GM23338 (cell line): ENCODE data around the gene OPN1SW. TPM values are rescaled to one million over a fixed set of nuclear protein-coding genes. Genes with fewer than 3 reads are reported as not detected.

Experiments used
- ATAC-seq: fragments of 200-7000 bp; cut with Tn5 transposase; 3 replicates; pipeline ENCODE4 v1.9.1; 2020
- DNase-seq: peaks from one replicate; pipeline ENCODE4 v3.0.0-alpha.2; 2015; ENCODE audit warnings: low spot score
- H2AFZ ChIP-seq: fragments of 200-600 bp; sonication (generic); 2 replicates; pipeline ENCODE4 v1.8.0; 2016; ENCODE audit warnings: antibody characterized with exemption, mild to moderate bottlenecking, moderate library complexity
- H3F3A ChIP-seq: fragments of 200-600 bp; sonication (generic); replicated peaks from 2 replicates; pipeline ENCODE4 v1.8.0; 2017; ENCODE audit warnings: antibody characterized with exemption, mixed run types, low read depth
- H3K27ac ChIP-seq: fragments of 200-600 bp; sonication (generic); 2 replicates; pipeline ENCODE4 v1.6.1; 2016; ENCODE audit warnings: low read depth
- H3K27me3 ChIP-seq: fragments of 200-600 bp; sonication (generic); 2 replicates; pipeline ENCODE4 v1.8.0; 2016; ENCODE audit warnings: mild to moderate bottlenecking, mixed run types, moderate library complexity; ENCODE audit not compliant: insufficient read depth
- H3K36me3 ChIP-seq: fragments of 200-600 bp; sonication (generic); 2 replicates; pipeline ENCODE4 v1.8.0; 2016; ENCODE audit warnings: mild to moderate bottlenecking; ENCODE audit not compliant: insufficient read depth
- H3K4me1 ChIP-seq: fragments of 200-600 bp; sonication (generic); 2 replicates; pipeline ENCODE4 v1.8.0; 2016; ENCODE audit warnings: mild to moderate bottlenecking, moderate library complexity; ENCODE audit not compliant: insufficient read depth
- H3K4me2 ChIP-seq: fragments of 200-600 bp; sonication (generic); 2 replicates; pipeline ENCODE4 v1.7.1; 2017; ENCODE audit warnings: mixed run types
- H3K4me3 ChIP-seq: fragments of 200-600 bp; sonication (generic); 2 replicates; pipeline ENCODE4 v1.6.1; 2016; ENCODE audit warnings: mixed run types
- H3K79me2 ChIP-seq: fragments of 200-600 bp; sonication (generic); replicated peaks from 2 replicates; pipeline ENCODE4 v1.8.0; 2017; ENCODE audit warnings: mild to moderate bottlenecking; ENCODE audit not compliant: insufficient read depth
- H3K9me2 ChIP-seq: fragments of 200-600 bp; sonication (generic); 2 replicates; pipeline ENCODE4 v1.8.0; 2017; ENCODE audit not compliant: insufficient read depth
- H4K20me1 ChIP-seq: fragments of 200-600 bp; sonication (generic); replicated peaks from 2 replicates; pipeline ENCODE4 v1.8.0; 2017; ENCODE audit warnings: mild to moderate bottlenecking; ENCODE audit not compliant: insufficient read depth
- H3K27ac Mint-ChIP-seq: 2 replicates; pipeline ENCODE4 v1.8.0; 2020; ENCODE audit warnings: inconsistent platforms, mild to moderate bottlenecking, moderate library complexity, mixed read lengths
- H3K27me3 Mint-ChIP-seq: 3 replicates; pipeline ENCODE4 v1.8.0; 2022; ENCODE audit warnings: low read depth, mild to moderate bottlenecking, moderate library complexity, mixed read lengths, inconsistent platforms; ENCODE audit not compliant: insufficient read depth, poor library complexity
- H3K36me3 Mint-ChIP-seq: 3 replicates; pipeline ENCODE4 v1.8.0; 2021; ENCODE audit warnings: low read depth, mild to moderate bottlenecking, inconsistent platforms, moderate library complexity, mixed read lengths
- H3K4me1 Mint-ChIP-seq: 3 replicates; pipeline ENCODE4 v1.8.0; 2020; ENCODE audit warnings: mild to moderate bottlenecking, inconsistent platforms, mixed read lengths
- H3K4me3 Mint-ChIP-seq: 3 replicates; pipeline ENCODE4 v1.8.0; 2021; ENCODE audit warnings: moderate library complexity, mild to moderate bottlenecking, inconsistent platforms, mixed read lengths
- H3K9me3 Mint-ChIP-seq: 3 replicates; pipeline ENCODE4 v1.8.0; 2020; ENCODE audit warnings: moderate library complexity, mild to moderate bottlenecking, inconsistent platforms, mixed read lengths
- CREB1 ChIP-seq: fragments of 250-450 bp; sonication (Bioruptor Pico); IDR thresholded peaks from 2 replicates; pipeline ENCODE4 v1.5.0; 2020; ENCODE audit warnings: low read depth, mild to moderate bottlenecking, moderate library complexity
- EZH2 ChIP-seq: fragments of 200-600 bp; sonication (generic); IDR thresholded peaks from one replicate; pipeline ENCODE4 v1.8.0; 2017; ENCODE audit warnings: antibody characterized with exemption, mild to moderate bottlenecking, low read depth; ENCODE audit not compliant: unreplicated experiment
- EZH2phosphoT487 ChIP-seq: fragments of 200-600 bp; sonication (generic); IDR thresholded peaks from one replicate; pipeline ENCODE4 v1.8.1; 2018; ENCODE audit warnings: antibody characterized with exemption; ENCODE audit not compliant: unreplicated experiment
- JUNB ChIP-seq: IDR thresholded peaks from one replicate; pipeline ENCODE4 v1.6.1; 2016; ENCODE audit warnings: antibody characterized with exemption; ENCODE audit not compliant: unreplicated experiment
- NANOG ChIP-seq: IDR thresholded peaks from 2 replicates; pipeline ENCODE4 v1.6.1; 2016; ENCODE audit warnings: antibody characterized with exemption, borderline replicate concordance
- POLR2AphosphoS5 ChIP-seq: IDR thresholded peaks from 2 replicates; pipeline ENCODE4 v1.6.1; 2016; ENCODE audit warnings: antibody characterized with exemption, low read depth
- STAT1 ChIP-seq: IDR thresholded peaks from one replicate; pipeline ENCODE4 v1.6.1; 2016; ENCODE audit warnings: antibody characterized with exemption; ENCODE audit not compliant: unreplicated experiment
- ZNF114 ChIP-seq: fragments of 250-450 bp; sonication (Bioruptor Pico); IDR thresholded peaks from 2 replicates; pipeline ENCODE4 v1.5.0; 2020; ENCODE audit warnings: mild to moderate bottlenecking, moderate library complexity
- ZNF331 ChIP-seq: fragments of 250-450 bp; sonication (Bioruptor Pico); IDR thresholded peaks from 2 replicates; pipeline ENCODE4 v1.5.0; 2020; ENCODE audit warnings: low read depth, mild to moderate bottlenecking, moderate library complexity
- polyA plus RNA-seq: library from polyadenylated mRNA; unstranded; fragments of >200 nt; fragmentation: Nextera tagmentation; extraction: Ambion mirVana; gene quantifications from 2 replicates; pipeline ENCODE4 v1.2.1, GENCODE V29; 2016
- total RNA-seq: library from RNA; depleted of rRNA; stranded (reverse); fragments of >200 nt; shearing (Covaris generic); gene quantifications from 2 replicates; pipeline ENCODE4 v1.2.3, GENCODE V29; 2014
- TF ChIP-seq, protein P1 (sequence below): IDR thresholded peaks from one replicate; pipeline ENCODE4 v1.6.1; 2018; ENCODE audit warnings: antibody characterized with exemption; ENCODE audit not compliant: unreplicated experiment
- TF ChIP-seq, protein P2 (sequence below): fragments of 250-450 bp; sonication (Bioruptor Pico); IDR thresholded peaks from 2 replicates; pipeline ENCODE4 v1.5.0; 2020; ENCODE audit warnings: mild to moderate bottlenecking, moderate library complexity
- TF ChIP-seq, protein P3 (sequence below): IDR thresholded peaks from 2 replicates; pipeline ENCODE4 v1.6.1; 2016; ENCODE audit warnings: antibody characterized with exemption
- TF ChIP-seq, protein P4 (sequence below), 2 experiments: fragments of 200-600 bp in 1 of 2; sonication (generic) in 1 of 2; conservative IDR thresholded peaks; 2 replicates each; pipeline versions ENCODE4 v1.5.1 to v1.6.1; 2016 to 2017; ENCODE audit warnings: antibody characterized with exemption in 2 of 2, low read depth in 2 of 2, mild to moderate bottlenecking in 2 of 2, moderate library complexity in 1 of 2

OPN1SW gene
- total and polyA plus RNA-seq, 2 experiments from 2014 or later: 0.50 TPM; not detected in 1

DNA sequence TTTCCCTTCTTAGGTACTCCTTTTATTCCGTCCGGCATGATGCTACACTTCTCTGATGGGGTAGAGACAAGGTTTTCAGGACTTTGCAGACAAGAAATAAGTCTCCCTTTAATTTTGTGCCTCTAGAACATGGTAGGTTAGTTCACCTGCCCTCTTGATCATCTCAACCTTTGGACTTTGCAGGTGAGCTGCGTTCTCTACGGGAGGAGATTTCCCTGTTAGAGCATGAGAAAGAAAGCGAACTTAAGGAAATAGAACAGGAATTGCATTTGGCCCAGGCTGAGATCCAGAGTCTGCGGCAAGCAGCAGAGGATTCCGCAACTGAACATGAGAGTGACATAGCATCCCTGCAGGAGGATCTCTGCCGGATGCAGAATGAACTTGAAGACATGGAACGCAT, 25.4 kb upstream of the OPN1SW start:
- H3K36me3 ChIP-seq: peaks cover 27% of the 10 kb centered on the region; the same call in 1 of the 2 replicates
- H3K4me1 Mint-ChIP-seq: peaks cover 20% of the 10 kb centered on the region
- H3K27me3 Mint-ChIP-seq: no peaks in the 10 kb centered on the region
- H3K79me2 ChIP-seq: no peaks in the 10 kb centered on the region
- no peak overlapping the region for H3K4me3 ChIP-seq
- TF ChIP-seq CREB1 (CRISPR knock-in tag) (no peak), POLR2AphosphoS5 (no peak), NANOG (no peak), ZNF114 (no peak), EZH2 (no peak), ZNF331 (CRISPR knock-in tag) (no peak), EZH2phosphoT487 (no peak), STAT1 (no peak), JUNB (no peak)
- TF ChIP-seq, protein P1, sequence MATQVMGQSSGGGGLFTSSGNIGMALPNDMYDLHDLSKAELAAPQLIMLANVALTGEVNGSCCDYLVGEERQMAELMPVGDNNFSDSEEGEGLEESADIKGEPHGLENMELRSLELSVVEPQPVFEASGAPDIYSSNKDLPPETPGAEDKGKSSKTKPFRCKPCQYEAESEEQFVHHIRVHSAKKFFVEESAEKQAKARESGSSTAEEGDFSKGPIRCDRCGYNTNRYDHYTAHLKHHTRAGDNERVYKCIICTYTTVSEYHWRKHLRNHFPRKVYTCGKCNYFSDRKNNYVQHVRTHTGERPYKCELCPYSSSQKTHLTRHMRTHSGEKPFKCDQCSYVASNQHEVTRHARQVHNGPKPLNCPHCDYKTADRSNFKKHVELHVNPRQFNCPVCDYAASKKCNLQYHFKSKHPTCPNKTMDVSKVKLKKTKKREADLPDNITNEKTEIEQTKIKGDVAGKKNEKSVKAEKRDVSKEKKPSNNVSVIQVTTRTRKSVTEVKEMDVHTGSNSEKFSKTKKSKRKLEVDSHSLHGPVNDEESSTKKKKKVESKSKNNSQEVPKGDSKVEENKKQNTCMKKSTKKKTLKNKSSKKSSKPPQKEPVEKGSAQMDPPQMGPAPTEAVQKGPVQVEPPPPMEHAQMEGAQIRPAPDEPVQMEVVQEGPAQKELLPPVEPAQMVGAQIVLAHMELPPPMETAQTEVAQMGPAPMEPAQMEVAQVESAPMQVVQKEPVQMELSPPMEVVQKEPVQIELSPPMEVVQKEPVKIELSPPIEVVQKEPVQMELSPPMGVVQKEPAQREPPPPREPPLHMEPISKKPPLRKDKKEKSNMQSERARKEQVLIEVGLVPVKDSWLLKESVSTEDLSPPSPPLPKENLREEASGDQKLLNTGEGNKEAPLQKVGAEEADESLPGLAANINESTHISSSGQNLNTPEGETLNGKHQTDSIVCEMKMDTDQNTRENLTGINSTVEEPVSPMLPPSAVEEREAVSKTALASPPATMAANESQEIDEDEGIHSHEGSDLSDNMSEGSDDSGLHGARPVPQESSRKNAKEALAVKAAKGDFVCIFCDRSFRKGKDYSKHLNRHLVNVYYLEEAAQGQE: no peak
- TF ChIP-seq, protein P2, sequence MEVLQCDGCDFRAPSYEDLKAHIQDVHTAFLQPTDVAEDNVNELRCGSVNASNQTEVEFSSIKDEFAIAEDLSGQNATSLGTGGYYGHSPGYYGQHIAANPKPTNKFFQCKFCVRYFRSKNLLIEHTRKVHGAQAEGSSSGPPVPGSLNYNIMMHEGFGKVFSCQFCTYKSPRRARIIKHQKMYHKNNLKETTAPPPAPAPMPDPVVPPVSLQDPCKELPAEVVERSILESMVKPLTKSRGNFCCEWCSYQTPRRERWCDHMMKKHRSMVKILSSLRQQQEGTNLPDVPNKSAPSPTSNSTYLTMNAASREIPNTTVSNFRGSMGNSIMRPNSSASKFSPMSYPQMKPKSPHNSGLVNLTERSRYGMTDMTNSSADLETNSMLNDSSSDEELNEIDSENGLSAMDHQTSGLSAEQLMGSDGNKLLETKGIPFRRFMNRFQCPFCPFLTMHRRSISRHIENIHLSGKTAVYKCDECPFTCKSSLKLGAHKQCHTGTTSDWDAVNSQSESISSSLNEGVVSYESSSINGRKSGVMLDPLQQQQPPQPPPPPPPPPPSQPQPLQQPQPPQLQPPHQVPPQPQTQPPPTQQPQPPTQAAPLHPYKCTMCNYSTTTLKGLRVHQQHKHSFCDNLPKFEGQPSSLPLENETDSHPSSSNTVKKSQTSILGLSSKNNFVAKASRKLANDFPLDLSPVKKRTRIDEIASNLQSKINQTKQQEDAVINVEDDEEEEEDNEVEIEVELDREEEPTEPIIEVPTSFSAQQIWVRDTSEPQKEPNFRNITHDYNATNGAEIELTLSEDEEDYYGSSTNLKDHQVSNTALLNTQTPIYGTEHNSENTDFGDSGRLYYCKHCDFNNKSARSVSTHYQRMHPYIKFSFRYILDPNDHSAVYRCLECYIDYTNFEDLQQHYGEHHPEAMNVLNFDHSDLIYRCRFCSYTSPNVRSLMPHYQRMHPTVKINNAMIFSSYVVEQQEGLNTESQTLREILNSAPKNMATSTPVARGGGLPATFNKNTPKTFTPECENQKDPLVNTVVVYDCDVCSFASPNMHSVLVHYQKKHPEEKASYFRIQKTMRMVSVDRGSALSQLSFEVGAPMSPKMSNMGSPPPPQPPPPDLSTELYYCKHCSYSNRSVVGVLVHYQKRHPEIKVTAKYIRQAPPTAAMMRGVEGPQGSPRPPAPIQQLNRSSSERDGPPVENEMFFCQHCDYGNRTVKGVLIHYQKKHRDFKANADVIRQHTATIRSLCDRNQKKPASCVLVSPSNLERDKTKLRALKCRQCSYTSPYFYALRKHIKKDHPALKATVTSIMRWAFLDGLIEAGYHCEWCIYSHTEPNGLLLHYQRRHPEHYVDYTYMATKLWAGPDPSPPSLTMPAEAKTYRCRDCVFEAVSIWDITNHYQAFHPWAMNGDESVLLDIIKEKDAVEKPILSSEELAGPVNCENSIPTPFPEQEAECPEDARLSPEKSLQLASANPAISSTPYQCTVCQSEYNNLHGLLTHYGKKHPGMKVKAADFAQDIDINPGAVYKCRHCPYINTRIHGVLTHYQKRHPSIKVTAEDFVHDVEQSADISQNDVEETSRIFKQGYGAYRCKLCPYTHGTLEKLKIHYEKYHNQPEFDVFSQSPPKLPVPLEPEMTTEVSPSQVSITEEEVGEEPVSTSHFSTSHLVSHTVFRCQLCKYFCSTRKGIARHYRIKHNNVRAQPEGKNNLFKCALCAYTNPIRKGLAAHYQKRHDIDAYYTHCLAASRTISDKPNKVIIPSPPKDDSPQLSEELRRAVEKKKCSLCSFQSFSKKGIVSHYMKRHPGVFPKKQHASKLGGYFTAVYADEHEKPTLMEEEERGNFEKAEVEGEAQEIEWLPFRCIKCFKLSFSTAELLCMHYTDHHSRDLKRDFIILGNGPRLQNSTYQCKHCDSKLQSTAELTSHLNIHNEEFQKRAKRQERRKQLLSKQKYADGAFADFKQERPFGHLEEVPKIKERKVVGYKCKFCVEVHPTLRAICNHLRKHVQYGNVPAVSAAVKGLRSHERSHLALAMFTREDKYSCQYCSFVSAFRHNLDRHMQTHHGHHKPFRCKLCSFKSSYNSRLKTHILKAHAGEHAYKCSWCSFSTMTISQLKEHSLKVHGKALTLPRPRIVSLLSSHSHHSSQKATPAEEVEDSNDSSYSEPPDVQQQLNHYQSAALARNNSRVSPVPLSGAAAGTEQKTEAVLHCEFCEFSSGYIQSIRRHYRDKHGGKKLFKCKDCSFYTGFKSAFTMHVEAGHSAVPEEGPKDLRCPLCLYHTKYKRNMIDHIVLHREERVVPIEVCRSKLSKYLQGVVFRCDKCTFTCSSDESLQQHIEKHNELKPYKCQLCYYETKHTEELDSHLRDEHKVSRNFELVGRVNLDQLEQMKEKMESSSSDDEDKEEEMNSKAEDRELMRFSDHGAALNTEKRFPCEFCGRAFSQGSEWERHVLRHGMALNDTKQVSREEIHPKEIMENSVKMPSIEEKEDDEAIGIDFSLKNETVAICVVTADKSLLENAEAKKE: no peak
- TF ChIP-seq, protein P3, sequence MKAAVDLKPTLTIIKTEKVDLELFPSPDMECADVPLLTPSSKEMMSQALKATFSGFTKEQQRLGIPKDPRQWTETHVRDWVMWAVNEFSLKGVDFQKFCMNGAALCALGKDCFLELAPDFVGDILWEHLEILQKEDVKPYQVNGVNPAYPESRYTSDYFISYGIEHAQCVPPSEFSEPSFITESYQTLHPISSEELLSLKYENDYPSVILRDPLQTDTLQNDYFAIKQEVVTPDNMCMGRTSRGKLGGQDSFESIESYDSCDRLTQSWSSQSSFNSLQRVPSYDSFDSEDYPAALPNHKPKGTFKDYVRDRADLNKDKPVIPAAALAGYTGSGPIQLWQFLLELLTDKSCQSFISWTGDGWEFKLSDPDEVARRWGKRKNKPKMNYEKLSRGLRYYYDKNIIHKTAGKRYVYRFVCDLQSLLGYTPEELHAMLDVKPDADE: no peak
- TF ChIP-seq, protein P4, sequence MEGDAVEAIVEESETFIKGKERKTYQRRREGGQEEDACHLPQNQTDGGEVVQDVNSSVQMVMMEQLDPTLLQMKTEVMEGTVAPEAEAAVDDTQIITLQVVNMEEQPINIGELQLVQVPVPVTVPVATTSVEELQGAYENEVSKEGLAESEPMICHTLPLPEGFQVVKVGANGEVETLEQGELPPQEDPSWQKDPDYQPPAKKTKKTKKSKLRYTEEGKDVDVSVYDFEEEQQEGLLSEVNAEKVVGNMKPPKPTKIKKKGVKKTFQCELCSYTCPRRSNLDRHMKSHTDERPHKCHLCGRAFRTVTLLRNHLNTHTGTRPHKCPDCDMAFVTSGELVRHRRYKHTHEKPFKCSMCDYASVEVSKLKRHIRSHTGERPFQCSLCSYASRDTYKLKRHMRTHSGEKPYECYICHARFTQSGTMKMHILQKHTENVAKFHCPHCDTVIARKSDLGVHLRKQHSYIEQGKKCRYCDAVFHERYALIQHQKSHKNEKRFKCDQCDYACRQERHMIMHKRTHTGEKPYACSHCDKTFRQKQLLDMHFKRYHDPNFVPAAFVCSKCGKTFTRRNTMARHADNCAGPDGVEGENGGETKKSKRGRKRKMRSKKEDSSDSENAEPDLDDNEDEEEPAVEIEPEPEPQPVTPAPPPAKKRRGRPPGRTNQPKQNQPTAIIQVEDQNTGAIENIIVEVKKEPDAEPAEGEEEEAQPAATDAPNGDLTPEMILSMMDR (conservative IDR thresholded peaks at IDR 0.05; ENCODE audit: low read depth in 2 of 2): no peak
- H3K27ac Mint-ChIP-seq: no peak overlapping the region; the same call in 1 of the 2 replicates
- no peak overlapping the region for H3K4me3 Mint-ChIP-seq
- ATAC-seq: no peak
- no peak overlapping the region for H2AFZ ChIP-seq
- no peaks in the 10 kb centered on the region for H3K9me3 Mint-ChIP-seq
- peaks cover 4% of the 10 kb centered on the region; the same call in 1 of the 2 replicates for H4K20me1 ChIP-seq
- H3F3A ChIP-seq: peaks cover 2% of the 10 kb centered on the region; the same call in 1 of the 2 replicates
- H3K27ac ChIP-seq: no peak overlapping the region
- no peaks in the 10 kb centered on the region for H3K9me2 ChIP-seq
- H3K4me1 ChIP-seq: no peaks in the 10 kb centered on the region; the same call in 1 of the 2 replicates
- H3K27me3 ChIP-seq: no peaks in the 10 kb centered on the region
- peaks cover 46% of the 10 kb centered on the region for H3K36me3 Mint-ChIP-seq
- DNase-seq: no peak
- no peak overlapping the region for H3K4me2 ChIP-seq
